Epithelial cell of prostate (primary cell): ENCODE measurements around the gene SIGLEC1.

Experiments
- DNase-seq: peaks from one replicate; pipeline ENCODE4 v3.0.0-alpha.2; 2011; ENCODE audit warnings: low read depth, low spot score
- H3K27ac ChIP-seq: fragments of 450-650 bp; 2 replicates; pipeline ENCODE4 v1.5.1; 2017; ENCODE audit warnings: mild to moderate bottlenecking

SIGLEC1 gene

GRCh38 chr20:3712279-3712873, at the start of gene SIGLEC1:
Gene SIGLEC1 (minus strand): TSS chr20:3712600. CDS start chr20:3707128, 5,472 bp downstream.
- no peak within 1 kb of the TSS for H3K27ac ChIP-seq
- no peak for DNase-seq

GRCh38 chr20:3760655-3761348, 48.4 kb upstream of the SIGLEC1 start:
- H3K27ac ChIP-seq: no peak overlapping the region
- no peak for DNase-seq

- H3K27ac ChIP-seq: no peak overlapping the region
- no peak for DNase-seq
Observed at GRCh38 chr20:3759884-3760283, 47.5 kb upstream of the SIGLEC1 start.

GRCh38 chr20:3759316-3759823, 47.0 kb upstream of the SIGLEC1 start:
- no peak for DNase-seq
- H3K27ac ChIP-seq: no peak overlapping the region

- DNase-seq: no peak
- H3K27ac ChIP-seq: no peak overlapping the region
Observed at GRCh38 chr20:3758566-3758965, 46.2 kb upstream of the SIGLEC1 start.

- no peak overlapping the region for H3K27ac ChIP-seq
- DNase-seq: no peak
Observed at GRCh38 chr20:3757268-3757667, 44.9 kb upstream of the SIGLEC1 start.

GRCh38 chr20:3755814-3756480, 43.5 kb upstream of the SIGLEC1 start:
- no peak for DNase-seq
- H3K27ac ChIP-seq: no peak overlapping the region

GRCh38 chr20:3755269-3755668, 42.9 kb upstream of the SIGLEC1 start:
- DNase-seq: no peak
- no peak overlapping the region for H3K27ac ChIP-seq

GRCh38 chr20:3754276-3754630, 41.9 kb upstream of the SIGLEC1 start:
- no peak overlapping the region for H3K27ac ChIP-seq

GRCh38 chr20:3753501-3754275, 41.3 kb upstream of the SIGLEC1 start:
- no peak for DNase-seq
- H3K27ac ChIP-seq: no peak overlapping the region

More at GRCh38 chr20:3754276-3754630, 41.9 kb upstream of the SIGLEC1 start:
- DNase-seq: no peak

GRCh38 chr20:3753098-3753497, 40.7 kb upstream of the SIGLEC1 start:
- H3K27ac ChIP-seq: no peak overlapping the region
- DNase-seq: no peak

GRCh38 chr20:3752386-3752759, 40.0 kb upstream of the SIGLEC1 start:
- no peak overlapping the region for H3K27ac ChIP-seq
- no peak for DNase-seq

GRCh38 chr20:3751675-3752385, 39.4 kb upstream of the SIGLEC1 start:
- DNase-seq: no peak
- H3K27ac ChIP-seq: no peak overlapping the region

GRCh38 chr20:3751305-3751674, 38.9 kb upstream of the SIGLEC1 start:
- no peak for DNase-seq
- H3K27ac ChIP-seq: no peak overlapping the region

GRCh38 chr20:3749689-3750531, 37.5 kb upstream of the SIGLEC1 start:
- no peak overlapping the region for H3K27ac ChIP-seq
- DNase-seq: no peak

- no peak overlapping the region for H3K27ac ChIP-seq
- DNase-seq: no peak
Observed at GRCh38 chr20:3749087-3749688, 36.8 kb upstream of the SIGLEC1 start.

- no peak overlapping the region for H3K27ac ChIP-seq
- no peak for DNase-seq
Observed at GRCh38 chr20:3748073-3748472, 35.7 kb upstream of the SIGLEC1 start.

- no peak overlapping the region for H3K27ac ChIP-seq
- DNase-seq: no peak
Observed at GRCh38 chr20:3747471-3747870, 35.1 kb upstream of the SIGLEC1 start.

GRCh38 chr20:3745686-3746173, 33.3 kb upstream of the SIGLEC1 start:
- H3K27ac ChIP-seq: no peak overlapping the region
- no peak for DNase-seq
